HG03045 (cell line): ENCODE data around the gene CACNA1D.

Experiments used
- ATAC-seq: cut with Tn5 transposase; IDR thresholded peaks from one replicate; pipeline ENCODE4 v1.9.1; 2021; ENCODE audit warnings: mild to moderate bottlenecking, moderate library complexity; ENCODE audit not compliant: unreplicated experiment

CACNA1D gene

DNA sequence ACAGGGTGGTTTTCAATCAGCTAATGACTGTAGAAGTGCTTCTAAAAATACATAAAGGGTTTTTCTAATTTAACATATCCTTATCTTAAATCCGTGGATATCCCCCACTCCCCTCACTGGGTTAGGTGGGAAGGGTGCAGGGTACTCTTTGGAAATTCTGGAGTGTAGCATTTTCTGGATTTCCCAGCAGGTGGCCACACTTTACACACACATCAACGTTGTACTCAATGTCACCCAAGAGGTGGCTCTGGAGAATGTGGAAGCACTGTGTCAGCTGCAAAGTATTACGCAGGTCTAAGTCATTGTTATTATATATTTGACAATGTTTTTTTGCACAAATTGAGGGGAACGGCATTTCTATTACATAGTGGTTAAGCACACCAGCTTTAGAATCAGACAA lies 183.0 kb downstream of the CACNA1D start:
- no peak for ATAC-seq

DNA sequence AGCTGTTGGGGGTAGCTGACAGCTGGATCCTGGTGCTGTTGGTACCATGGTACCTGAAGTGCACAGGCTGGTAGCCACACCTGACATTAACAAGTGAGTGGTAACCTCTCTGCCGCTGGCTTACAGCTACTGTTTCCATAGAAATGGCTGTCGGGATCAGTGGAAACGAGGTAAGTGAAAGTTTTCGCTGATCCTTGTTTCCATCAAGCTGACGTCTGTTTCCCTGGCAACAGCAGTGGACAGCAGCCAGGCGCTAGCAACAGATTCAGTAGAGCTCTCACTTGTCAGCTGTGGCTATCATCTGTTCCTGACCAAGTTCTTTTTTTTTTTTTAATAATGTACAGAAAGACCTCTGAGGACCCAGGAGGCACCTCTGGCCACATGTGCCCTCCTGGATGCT lies 185.6 kb downstream of the CACNA1D start:
- ATAC-seq, result no peak

DNA sequence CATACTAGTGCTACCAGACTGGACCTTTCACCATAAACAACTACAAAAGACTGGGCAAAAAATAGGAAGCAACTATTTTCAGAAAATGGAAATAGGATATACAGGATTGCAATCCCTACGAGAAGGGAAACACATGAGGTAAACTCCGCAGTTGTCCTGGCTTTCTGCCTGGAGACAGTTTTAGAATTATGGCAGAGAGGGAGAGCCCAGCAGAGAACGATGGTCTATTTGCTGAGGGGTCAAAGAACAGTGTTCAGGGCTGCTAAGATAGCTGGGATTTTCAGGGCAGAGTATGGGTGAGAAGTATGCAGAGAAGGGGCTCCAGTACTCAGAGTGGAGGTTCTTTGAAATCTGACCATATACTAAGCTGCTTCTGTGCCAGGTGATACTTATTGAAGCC lies 188.4 kb downstream of the CACNA1D start:
- no peak for ATAC-seq

DNA sequence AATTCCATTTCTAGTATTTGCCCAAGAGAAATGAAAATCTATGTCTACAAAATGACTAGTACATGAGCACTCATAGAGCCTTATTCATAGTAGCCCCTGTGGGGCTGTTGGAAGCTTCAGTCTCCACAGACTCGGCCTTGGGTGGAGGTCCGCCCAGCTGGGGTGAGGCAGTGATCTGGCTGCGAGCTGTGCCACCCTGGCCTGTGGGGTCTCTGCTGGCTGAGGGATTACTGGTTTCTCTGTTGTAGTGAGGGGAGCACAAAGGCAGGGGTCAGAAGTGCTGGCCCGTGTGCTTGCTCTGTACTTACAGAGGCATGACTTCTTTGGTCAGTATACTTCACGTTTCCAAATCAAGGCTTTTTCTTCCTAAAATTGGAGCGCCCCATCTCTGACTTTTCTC lies 193.7 kb downstream of the CACNA1D start:
- no peak for ATAC-seq

DNA sequence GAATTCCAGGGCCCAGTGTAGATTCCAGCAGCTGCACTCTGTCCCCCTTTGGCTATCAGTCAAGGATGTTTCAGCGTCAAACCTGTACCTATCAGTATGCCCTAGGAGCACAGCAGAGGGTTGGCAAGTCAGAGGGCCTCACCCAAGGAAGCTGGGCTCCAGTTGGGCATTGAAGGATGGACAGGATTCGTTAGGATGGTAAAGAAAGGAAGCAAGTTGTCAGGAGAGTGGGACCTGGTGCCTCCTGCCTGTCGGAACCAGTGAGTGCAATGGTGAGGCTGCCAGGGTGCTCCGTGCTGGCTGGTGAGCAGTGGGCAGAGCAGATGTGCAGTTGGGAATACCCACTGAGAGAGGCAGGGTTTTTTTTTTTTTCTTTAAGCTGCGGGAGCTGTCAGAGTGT lies 194.6 kb downstream of the CACNA1D start:
- ATAC-seq, result no peak

DNA sequence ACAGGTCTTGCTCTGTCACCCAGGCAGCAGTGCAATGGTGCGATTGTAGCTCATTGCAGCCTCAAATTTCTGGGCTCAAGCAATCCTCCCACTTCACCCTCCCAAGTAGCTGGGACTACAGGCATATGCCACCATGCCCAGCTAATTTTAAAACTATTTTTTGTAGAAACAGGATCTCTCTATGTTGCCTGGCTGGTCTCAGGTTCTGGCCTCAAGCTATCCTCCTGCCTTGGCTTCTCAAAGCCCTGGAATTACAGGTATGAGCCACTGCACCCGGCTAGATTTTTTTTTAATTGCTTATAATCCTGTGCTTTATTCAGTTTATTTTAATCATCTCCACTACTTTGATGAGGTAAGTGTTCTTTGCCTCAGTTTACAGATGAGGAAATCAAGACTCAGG lies 195.3 kb downstream of the CACNA1D start:
- no peak for ATAC-seq

DNA sequence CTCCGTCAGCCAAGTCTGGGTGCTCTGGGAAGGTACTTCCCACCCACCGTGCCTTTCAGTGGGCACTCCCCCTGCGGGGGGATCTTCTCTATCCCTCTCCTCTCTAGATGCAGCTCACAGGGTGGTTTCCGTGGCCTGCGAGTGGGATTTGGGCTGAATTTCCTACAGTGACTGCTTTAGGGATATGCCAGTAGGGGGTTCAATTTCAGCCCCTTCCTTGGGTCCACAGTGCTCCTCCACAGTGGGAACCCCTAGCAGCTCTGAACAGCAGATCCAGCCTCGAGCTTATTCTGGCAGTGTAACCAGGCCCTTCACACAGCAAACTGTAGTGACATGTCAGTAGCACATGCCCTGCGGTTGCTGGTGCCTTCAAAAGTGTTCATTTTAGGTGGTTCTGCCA lies 196.1 kb downstream of the CACNA1D start:
- no peak for ATAC-seq

DNA sequence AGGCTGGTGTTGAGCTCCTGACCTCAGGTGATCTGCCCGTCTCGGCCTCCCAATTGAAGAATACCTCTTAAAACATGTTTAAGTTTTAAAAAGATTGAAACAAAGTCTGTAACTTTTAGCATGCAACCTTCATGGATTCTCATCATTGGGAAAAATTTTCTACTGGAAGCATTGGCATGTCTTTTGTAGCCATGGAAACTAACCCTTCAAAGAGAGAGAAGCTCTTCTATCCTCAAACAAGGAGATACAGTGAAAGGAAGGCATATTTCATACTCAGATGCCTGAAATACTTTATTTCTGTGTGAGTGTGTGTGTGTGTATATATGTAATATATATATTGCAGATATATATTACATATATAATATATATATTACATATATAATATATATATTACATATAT lies 196.9 kb downstream of the CACNA1D start:
- ATAC-seq, result no peak

DNA sequence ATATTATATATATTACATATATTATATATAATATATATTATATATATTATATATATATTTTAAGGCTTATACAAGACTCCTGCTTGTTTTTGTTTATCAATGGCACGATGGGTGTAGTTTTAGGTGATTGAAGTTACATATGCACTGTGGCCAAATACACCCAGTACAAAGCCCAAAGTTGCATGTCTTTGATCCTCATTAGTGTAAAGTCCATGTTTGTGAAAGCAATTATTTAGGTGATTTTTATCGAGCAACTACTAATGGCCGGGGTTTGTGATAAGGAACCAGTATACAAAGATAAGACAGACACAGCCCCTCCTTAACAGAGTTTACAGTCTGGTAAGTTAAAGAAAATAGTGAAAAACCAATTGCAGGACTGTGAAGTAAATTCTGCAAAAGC lies 197.5 kb downstream of the CACNA1D start:
- no peak for ATAC-seq

DNA sequence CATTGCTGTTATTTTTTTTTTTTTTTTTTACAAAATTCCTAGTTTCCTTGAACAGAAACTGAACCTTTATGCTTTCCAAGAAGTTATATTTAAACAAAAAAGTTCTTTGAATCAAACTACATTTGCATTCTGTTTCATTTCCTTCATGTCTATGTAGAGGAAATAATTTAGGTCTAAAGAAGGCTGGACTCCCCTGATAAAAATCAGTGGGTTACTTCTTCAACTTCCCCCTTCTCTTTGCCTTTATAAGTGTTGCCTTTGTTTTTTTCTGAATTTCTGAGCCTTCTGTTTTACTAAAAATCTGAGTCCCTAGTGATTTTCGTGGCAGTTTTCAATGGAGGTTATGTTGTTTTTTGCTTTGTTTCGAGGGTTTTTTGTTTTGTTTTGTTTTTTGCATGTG lies 199.0 kb downstream of the CACNA1D start:
- ATAC-seq, result no peak

DNA sequence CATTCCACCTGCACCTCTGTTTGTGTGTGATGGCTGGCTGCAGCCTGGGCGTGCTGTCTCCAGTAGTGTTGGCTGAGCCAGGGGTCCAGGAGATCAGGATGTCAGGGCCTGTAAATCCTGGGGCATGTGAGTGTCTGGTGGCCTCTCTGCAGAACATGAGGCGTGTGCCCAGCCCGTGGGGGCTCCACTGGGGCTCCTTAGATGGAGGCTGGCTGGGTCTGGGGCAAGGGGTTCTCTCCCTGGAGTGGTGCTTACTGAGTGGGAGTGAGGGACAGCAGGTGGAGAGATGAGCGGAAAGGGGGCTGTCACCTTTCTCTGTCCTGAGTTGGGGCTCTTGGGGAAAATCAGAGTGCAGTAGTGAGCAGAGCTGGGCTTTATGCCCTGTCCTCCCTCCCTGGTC lies 199.6 kb downstream of the CACNA1D start:
- no peak for ATAC-seq

DNA sequence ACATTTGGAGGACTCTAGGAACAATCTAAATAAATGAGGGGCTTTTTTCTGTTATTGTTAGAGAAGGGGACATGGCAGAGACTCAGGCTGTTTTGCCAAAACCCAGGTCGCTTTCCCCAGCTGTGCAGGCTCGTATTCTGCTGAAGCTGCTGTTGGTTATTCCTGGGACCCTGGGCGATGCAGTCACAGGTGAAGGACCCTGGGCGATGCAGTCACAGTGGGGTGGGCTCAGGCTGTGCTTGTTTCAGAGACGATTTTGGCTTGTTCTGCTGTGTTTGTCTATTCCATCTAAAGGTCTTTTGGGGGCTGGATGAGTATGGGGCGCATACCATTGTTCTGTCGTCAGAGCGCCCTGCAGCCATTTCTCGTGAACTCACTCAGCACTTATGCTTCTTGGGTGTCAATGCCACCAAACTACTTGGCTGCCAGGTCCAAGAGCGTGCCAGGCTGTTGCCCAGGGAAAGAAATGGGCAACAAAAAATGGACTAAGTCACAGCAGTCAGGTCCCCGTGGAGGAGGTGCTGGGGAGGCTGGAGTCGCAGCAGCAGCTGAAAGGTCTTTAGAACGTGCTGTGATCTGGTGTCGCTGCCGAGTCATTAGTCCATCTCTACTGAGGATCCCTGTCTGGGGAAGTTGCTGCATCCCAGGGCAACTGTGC lies 200.4 kb downstream of the CACNA1D start:
- no peak for ATAC-seq

DNA sequence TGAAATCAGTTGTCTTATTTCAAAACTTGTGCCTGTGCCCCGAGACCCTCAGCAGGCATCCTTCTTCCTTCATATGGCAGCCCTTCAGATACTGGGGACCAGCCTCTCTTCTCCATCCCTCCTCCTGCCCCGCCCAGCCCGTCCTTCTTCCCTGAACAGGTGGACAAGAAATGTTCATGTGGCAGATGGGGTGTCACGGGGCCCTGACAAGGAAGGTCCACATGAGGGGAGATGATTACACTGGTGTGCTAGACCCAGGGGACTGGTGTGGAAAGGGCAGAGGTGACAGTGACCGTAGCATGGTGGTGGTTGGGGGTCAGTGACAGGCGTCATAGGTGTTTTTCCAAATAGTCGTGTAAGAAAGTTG lies 200.9 kb downstream of the CACNA1D start:
- no peak for ATAC-seq

DNA sequence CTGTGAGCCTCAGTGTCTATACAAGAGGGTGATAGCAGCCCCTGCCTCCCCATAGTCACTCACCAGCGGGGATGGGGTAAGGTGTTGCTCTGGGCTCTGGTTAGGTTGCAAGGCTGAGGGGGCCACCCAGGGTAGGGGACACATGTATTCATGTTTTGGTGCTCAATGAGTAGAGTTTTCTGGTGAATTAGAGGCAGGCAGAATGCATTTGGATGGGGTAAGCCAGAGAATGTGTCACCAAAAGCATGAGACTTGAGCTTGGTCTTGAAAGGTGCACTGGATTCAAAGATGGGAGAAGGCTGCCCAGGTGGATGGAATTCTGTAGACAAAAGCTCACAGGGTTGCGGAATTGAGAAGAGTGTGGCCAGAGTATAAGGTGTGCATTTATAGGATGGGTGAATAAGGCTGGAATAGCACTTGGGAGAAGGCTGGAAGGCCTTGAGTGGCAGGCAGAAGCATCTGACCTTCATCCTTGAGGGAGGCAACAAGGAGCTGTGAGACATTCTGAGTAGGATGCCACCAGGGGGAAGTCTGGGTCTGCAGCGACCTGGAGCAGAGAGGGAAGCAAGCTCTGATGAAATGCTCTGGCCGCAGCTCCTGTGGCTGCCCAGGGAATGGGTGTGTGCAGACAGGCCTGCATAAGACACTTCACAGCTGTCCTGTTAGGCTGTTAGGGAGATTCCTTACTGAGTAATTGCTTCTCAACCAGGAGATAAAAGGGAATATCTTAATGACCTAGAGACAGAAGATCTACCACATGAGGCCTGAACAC lies 202.2 kb downstream of the CACNA1D start:
- ATAC-seq, result no peak

DNA sequence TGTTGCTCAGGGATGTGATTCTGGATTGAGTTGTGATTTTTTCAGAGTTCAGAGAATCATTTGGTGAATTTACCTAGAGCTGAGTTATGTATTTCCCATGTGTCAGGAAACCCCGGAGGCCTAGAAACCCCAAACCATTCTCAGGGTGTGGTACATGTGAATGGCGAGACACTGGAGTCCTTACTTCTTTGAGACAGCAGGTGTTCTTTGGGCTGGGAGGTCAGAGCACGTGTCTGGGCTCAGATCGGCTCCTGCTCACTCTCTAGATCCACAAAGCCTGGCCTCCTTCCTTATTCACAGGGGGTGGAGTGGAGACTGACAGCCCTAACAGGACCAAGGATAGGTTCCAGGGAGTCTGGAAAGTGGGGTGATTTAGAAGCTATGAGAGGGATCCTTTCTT lies 206.0 kb downstream of the CACNA1D start:
- no peak for ATAC-seq

DNA sequence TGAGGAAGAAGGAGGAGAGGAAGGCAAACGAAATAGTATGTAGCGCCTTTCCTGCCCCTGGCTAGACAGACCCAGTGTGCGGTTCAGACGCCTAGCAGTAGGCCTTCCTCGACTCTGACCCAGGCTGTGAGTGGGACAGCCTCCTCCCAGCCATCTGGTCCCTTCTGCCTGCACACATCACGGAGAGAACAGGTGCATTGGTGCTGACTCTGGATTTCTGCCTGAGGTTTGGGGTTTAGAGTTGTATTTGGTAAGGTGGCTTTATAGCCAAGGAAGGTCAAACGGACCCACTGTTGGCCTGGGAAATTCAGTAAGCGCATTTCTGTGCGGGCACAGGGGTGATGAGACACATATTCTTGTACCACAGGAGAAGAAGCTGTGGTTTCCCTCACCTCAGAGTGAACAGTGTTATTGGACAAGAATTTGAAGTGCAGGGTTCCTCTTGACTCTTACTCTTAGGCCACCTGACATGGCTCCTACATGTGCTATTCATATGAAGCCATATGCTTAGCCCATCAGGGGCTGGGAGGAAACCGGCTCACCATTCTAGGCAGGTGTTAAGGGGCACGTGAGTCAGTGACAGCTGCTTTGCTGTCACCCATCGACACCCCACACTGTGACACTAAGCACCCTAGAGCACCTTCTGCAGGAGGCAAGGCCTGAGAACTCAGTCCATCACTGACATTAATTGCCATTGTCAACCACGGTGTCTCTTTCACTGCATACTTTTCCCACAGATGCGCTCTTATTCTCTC lies 208.5 kb downstream of the CACNA1D start:
- no peak for ATAC-seq

DNA sequence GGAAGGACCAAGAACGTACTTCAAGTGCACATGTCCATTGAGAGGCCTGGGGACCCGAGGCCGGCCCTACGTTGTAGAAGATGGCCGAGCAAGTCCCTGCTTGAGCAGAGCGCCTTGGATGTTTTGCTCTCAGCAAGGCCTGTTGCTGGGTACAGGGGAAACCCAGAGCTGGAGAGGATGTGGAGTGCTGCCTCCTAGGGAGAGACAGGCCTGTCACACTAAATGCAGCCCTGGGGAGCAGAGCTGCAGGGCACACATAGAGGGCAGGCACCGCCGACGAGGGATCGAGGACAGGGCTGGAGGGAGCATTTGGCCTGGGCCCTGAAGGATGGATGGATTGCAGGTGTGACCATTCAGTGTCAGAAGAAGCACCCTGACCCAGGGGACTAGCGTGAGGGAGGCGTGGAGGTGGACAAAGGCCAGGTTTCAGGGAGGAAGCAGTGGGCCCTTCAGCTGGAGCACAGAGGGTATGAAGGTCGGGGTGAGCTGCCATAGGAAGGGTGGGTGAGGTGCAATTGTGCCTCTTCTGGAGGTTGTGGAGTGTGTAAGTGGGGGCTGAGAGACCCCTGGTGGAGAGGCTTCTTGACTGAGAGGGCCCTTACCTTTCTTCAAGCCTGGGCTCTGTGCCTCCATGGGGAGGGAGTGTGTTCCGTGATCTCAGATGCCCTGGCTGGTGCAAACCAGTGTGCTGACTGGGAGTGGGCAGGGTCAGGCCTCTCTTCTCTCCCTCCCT lies 209.4 kb downstream of the CACNA1D start:
- ATAC-seq, result no peak

DNA sequence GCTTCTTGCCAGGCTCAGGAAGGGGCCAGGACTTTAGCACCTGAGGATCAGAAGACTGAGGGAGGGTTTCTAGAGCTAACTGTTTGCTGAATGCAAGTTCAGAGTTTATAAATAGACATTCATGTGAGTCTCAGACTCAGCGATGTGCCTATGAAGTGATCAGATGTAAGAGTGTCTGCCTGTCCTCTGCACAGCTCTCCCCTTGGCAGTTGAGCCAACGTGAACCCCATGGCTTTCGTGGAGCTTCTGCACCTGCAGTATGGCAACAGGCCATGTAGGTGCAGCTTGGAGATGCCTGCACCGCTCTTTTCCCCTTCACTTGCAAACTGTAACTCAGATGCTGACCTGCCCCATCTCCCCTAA lies 209.9 kb downstream of the CACNA1D start:
- no peak for ATAC-seq

DNA sequence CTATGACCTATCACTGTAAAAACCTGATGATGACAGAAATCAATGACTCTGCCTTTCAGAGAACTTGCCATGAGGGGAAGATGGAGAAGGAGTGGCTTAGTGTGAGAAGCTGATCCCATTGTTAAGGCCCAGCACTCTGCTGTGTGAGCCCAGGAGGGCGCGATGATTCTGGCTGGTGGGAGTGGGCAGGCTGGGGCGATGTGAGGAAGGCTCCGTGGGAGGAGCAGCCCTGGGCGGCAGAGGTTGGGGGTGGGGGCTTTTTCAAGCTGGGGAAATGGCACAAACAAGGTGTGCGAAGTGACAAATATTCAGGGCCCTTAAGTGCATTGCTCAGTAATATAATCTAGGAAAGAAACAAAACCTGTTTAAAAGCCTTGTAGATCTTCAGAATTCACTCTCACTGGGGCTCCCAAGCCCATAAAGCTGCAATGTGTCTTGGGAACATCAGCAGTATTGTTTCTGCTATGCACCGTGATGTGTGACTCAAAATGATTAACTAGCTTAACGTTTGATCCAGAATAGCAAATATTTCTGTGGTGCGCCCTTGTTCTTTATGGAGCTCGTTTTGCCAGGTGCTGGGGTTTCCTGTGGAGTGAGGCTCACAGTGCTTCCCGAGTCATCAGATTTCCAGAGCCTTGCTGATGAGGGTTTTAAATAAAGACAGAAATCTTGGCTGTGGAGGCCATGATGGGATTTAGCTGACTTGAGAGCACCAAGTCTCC lies 210.8 kb downstream of the CACNA1D start:
- no peak for ATAC-seq

DNA sequence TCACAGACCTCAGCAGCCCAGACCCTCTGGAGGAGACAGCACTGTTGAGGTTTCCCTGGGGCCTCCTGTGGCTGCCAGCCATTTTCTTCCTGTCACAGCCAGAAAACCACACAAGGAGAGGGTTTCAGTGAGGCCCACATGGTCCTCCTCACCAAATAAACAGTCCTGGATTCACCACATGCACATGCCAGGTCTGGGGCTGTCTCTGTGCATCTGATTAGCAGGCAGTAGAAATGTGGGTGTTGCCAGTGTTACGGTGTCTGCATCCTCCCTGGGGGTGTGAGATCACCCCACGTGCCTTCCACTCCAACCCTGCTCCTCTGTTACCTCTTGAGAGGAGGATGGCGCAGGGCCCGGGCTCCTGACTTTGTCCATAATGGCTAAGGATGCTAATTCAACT lies 211.4 kb downstream of the CACNA1D start:
- no peak for ATAC-seq

DNA sequence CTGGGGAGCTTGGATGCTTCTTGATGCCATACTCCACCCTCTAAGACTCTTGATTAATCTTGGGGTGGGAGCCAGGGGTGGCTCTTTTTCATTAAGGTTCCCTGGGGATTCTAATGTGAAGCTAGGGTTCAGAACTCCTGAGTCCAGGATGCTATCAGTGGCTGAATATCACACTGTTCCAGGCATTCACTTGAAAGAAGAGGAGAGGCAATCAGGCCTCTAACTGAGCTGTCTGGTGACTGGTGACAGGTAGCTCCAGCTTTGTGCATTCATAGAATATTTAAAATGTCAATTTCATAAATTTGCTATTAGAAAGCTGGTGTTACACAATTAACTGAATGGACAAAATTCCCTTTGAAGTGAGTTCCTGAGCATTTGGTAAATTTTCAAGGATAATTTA lies 212.8 kb downstream of the CACNA1D start:
- no peak for ATAC-seq
